Measurements from ENCODE around the gene SPRR3.

SPRR3 gene, protein sequence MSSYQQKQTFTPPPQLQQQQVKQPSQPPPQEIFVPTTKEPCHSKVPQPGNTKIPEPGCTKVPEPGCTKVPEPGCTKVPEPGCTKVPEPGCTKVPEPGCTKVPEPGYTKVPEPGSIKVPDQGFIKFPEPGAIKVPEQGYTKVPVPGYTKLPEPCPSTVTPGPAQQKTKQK

DNA sequence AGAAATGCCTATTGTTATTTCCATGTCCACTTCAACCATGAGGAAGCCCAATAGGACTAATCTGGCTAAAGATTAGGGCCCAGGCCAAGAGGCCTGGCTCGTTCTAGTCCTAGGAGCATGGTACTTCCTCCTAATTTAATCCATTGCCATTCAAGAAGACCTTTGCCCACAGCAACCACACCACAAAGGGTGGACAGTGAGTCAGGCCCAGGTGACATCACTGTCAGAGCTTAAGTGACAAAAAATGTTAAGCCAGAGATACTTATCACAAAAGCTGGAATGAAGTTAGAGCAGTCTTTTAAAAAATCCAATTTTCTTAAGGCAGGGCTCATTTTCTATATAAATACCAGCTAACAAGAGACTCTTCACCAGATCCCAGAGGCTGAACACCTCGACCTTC lies at the start of gene SPRR3:
TSS of gene SPRR3 (plus strand) at position 368 of the 400 bp plus-strand sequence. CDS start 1,272 bp downstream, outside the sequence.
- DNase-seq: no peak

DNA sequence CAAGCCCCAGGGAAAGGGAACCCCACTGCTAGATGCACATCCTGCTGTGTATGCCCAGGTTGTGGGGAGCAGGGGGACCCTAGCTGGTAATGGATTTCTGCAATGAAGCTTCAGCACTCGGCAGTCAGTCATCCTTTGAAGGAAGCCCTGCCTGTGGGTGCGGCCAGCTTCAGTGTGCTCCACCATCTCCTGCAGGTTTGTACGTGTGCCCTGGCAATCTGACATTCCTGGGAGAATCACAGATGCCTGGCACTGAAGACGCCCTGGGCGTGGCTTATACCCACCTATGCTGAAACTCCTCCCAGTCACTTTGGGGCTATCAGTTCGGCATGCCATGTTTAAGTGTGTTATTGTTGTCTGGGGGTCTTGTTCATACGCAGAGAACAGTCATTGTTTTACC lies 47.8 kb upstream of the SPRR3 start:
- no peak for DNase-seq

DNA sequence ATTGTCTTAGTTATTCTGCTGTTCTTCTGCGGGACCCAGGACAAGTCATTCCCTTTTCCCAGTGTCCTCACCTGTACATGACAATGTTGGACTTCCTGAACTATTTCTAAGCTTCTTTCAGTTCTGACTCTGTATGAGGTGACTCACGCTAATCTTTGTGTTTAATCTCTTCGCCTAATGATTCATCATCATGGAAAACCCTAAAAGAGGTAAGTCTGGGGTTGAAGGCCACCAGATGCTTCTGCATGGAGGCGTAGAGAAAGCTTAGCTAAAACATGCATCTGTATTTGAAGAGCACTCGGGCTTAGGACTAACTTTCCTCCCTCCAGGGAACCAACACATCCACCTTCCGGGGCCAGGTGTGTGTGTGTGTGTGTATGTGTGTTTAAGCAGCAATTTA lies 47.1 kb upstream of the SPRR3 start:
- DNase-seq: no peak

DNA sequence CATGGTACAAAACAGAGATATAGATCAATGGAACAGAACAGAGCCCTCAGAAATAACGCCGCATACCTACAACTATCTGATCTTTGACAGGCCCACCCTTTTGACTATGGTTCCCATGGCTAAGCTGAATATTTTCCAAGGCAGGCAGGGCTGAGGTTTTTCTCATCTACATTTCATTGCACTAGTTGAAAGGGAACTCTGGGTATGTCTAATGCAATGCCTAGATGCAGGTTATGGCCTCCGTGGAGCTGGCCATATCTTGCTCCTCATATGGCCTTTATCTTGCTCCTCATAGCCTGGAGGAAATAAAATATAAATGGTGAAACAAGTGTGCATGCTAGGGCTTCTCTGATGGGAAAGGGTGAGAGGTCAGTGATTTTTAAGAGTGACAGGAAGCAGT lies 44.0 kb upstream of the SPRR3 start:
- no peak for DNase-seq

- no peak for DNase-seq
Measured at GRCh38 chr1:152959273-152959672, 42.3 kb upstream of the SPRR3 start.

DNA sequence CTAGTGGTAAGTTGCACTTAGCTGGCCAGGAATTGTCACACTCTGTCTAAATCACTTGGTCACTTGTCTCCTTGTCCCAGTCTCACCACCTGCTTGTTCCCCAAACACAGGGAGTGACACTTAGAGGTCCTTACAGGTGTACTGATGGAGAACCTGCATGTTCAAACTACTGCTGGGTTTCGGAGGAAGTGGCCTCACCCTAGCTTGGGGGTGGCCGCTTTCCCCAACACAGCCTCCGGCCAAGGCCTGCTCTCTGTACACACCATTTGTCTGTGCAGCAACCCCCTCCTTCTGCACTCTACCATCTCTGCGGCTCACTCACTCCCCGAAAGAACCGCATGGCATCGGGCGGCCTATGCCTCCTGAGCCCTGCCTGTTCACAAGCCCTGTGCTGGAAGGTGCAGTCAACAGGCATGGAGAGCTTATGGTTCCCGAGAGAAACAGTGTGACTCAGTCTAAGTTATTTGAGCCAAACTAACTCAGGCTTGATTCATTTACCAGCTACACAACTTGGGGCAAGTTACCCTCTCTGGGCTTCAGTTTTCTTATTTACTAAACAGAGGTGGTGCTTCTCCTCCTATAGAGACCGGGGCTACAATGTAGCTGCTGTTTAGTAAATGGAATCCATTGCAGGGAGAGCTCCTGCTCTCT lies 41.6 kb upstream of the SPRR3 start:
- DNase-seq: no peak

DNA sequence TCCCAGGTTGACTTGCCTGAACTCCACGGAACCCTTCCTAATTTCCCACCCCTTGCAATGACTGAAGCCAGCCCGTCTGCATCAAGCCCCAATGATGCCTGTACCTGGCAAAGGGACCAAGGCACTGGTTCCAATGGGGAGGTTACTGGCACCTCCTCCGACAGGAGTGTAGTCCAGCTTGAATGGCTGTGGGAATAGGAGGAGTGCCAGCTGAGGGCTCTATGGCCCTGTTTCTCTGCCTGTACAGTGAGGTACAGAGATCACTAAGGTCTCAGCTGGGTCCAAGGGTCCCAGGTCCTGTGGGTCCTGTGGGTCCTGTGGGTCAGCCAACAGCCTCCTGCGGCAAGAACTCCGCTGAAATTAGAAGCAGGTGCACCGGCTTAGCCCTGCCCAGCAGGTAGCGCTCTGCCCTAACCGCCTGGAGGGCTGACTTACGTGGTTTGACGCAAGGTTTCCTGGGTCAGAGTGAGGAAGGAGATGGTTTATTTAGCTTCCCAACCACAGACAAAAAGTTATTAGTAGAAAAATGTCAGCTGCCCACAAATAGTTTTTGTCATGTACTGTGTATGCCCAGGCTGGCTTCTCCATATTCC lies 41.0 kb upstream of the SPRR3 start:
- no peak for DNase-seq

GRCh38 chr1:152961226-152961891 lies 40.2 kb upstream of the SPRR3 start:
- no peak for DNase-seq

GRCh38 chr1:152962876-152963415 lies 38.6 kb upstream of the SPRR3 start:
- DNase-seq: no peak

DNA sequence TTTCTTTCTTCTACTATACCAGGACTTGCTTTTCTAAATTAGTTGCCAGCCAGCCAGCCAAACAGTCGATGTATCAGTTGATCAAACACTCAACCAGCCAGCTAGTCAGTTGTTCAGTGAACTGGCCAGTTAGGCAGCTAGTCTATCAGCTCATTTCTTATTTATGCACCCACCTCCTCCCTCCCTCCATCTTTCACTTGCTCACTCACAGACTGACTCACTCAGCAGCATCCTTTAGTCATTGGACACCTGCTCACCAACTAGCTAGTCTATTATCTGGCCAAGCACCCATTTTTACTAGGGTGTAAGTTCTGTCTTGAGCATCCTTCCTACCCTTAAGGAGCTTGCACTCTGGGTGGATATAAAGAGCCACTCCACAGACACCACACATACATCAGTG lies 37.0 kb upstream of the SPRR3 start:
- DNase-seq: no peak

DNA sequence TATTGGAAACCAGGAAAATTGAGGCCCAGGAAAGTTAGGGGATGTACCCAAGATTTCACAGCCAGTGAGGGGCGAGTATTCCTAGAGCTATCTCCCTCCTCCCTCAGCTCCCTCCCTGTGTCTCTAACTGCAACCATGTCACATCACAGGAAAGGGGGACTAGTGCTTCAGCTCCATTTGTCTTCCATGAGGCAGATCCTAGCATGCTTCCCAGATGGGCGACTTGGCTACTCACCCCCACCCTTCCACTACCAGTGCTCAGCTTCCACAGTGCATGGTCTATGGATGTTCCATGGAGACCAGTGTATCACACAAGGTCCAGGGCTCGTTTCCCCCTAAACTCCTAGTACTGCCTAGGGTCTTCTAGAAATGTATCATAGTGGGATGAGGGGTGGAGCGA lies 35.7 kb upstream of the SPRR3 start:
- DNase-seq: no peak

GRCh38 chr1:152967201-152967600 lies 34.3 kb upstream of the SPRR3 start:
- DNase-seq: no peak

DNA sequence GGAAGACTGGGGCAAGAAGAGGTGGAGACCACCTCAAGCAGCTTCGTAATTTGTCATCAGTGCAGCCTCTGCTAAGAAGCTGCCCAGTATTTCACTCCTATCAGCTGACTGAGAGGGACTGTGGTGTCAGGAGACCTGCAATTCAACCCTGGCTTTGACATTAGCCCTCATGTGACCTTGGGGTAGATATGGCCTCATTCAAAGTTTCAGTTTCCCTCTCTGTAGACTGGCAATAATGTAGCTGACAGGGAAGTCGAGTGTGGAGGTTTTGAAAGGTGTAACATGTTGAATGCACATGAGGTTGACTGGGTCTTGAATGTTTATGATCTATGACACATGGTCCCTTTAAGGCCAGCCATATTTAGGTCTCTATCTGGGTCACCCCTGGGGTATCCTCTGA lies 33.3 kb upstream of the SPRR3 start:
- DNase-seq: no peak

- DNase-seq: no peak
Measured at GRCh38 chr1:152969036-152969435, 32.5 kb upstream of the SPRR3 start.

DNA sequence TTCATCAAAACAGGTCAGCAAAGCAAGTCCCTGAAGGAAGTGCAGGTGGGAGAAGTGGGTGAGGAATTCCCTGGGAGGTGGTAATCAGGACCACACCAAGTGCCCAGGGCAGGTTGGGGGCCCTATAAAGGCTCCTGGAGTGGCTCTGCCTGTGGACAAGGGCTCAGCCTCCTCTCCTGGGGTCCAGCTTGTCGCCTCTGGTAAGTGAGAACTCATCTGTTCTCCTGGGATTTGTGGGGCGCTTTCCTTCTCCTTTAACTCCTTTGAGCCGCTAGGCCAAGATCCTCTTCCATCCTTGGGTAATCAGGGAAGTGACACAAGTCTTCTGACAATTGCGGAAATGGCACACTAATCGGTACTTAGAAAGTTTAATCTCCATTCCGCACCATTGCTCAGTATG lies 31.1 kb upstream of the SPRR3 start, which contains the start of gene SPRR4:
TSS of gene SPRR4 (plus strand) at position 154 of the 400 bp plus-strand sequence. CDS start 1,243 bp downstream, outside the sequence.
- no peak for DNase-seq

- DNase-seq: no peak
Measured at GRCh38 chr1:152972196-152972886, 29.2 kb upstream of the SPRR3 start.

DNA sequence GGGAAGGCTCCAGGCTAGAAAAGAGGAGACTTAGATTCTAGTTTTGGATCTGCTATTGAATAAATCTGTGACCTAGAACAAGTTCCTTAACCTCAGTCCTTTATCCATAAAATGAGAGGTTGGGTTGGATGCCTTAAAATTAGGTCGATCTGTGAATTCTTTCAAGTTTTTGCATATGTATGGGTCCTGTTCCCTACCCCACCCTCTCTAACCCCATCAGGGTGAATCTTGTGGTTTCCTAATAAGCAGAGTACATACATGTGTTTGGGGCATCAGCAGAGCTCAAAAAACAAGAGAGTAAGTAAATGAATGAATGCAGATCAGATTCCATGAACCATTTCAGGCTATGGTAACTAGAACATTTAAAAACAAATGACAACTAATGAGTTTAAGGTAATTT lies 24.9 kb upstream of the SPRR3 start:
- DNase-seq: no peak

GRCh38 chr1:152977614-152978013 lies 23.9 kb upstream of the SPRR3 start:
- DNase-seq: no peak

DNA sequence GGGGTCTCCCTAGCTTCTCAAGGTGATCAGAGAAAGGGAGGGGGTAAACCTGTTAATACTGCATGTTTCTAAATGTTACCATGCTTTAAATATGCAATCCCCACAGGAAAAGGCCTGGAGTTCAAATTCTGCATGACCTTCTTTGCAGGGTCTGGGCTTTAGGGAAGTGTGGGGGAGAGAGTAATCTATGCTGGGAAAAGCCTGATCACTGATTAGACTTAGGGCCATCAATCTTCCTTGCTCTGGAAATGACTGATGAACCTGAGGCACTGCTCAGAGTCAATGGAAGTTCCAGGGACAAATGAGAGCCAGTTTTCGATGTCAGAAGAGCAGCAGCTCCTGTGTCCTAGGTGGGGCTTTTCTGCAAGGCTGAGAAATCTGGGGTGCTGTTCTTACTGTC lies 20.9 kb upstream of the SPRR3 start:
- no peak for DNase-seq

- no peak for DNase-seq
Measured at GRCh38 chr1:152981146-152981871, 20.2 kb upstream of the SPRR3 start.

DNA sequence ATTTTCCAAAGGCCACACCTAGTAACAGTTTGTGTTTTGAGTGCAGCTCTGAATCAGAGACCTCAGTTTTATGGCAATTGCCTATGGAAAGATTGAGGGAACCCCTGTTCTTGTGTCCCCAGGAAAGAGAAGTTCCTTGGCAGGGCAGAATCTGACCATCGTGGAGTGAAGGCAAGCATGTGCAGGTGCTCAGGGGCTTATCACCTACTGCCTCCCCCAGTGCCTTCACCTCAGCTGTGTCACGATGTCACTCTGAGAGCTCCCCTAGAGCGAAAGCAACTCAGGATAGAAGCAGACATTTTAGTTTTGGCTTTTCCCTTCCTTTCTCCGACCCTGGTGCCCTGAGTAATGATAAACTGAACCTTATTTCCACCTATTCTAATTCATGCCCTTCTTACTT lies 19.5 kb upstream of the SPRR3 start:
- DNase-seq: no peak

- DNase-seq: no peak
Measured at GRCh38 chr1:152983234-152983633, 18.3 kb upstream of the SPRR3 start.
